NCI-H146 treated with DMSO at 0.1 percent for 48 hours (cell line): ENCODE measurements around the gene ARHGEF10L.

Source experiments
- DNase-seq: peaks from one replicate; lab custom pipeline; 2025; ENCODE audit not compliant: unreplicated experiment; lab: John Stamatoyannopoulos, UW

The ARHGEF10L gene

DNA sequence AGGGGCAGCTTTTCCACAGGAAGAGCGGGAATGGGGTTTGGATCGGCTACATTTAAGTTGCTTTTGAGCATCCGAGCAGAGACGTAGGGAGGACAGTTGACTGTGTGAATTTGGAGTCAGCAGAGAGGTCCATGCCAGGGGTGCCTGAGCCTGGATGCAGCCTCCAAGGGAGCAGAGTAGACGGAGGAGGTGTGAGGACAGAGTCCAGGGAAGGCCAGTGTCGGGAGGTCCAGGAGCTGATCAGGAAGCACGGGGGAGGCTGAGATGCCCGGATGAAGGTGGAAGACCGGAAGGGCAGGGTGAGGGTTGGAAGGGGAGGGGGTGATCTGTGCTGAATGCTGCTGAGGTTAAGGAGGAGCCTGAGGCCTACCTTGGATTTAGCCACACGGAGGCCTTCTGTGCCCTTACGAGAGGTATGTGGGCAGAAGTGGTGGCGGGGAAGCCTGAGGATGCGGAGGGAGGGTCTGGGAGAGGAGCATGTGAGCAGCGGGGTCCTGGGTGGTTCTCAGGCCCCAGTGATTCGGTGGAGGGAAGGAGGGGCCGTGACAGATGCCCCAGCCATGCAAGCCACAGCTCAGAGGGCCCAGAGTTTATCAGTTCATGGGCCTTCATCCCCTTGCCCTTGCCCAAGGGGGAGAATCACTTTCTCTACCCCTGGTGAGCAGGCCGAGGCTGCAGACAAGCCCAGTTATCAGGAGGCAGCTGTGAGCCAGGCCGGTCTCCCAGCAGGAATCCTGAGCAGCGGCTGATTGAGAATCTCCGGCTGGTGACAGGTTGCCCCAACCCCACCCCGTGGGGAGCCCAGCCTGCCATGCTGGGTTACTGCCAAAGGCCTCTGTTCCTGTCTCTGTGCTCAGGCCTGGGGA lies 161.7 kb downstream of the ARHGEF10L start:
- DNase-seq, result no peak

GRCh38 chr1:17704176-17704575 lies 164.7 kb downstream of the ARHGEF10L start:
- DNase-seq, result no peak

DNA sequence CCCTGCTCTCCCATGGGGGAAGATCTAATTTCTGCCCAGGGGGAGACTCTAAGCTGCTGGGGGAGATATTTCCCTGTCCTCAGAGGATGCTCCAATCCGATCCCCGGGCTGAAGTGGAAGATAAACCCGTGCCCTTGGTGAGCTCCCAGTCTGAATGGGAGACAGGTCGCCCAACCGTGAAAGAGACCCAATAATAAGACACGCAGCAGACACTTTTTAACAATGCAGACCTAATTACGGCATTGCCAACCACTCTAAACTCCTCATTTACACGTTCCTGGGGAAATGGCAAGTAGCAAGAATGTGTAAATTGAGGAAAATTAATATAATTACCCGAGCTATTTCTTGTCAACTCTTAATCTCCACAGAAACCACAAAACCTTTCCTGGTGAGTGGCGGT lies 166.9 kb downstream of the ARHGEF10L start:
- no peak for DNase-seq

DNA sequence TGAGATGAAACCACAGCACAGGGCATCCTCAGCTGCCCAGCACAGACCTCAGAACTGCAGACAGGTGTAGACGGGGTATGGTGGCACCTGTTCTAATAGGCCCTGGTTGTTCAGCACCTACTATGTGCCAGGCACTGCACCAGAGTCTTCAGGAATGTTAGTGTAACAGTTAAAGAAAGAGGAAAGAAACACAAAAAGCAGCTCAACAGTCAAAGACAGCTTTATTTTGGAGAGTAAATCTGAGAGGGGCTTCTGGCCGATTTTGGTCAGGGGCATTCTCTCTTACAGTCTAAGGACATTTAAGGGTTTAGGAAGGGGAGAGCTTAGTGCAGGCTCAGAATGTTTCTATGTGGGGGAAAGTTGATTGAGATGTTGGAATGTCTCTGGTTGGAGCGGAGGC lies 170.5 kb downstream of the ARHGEF10L start:
- DNase-seq, result no peak

DNA sequence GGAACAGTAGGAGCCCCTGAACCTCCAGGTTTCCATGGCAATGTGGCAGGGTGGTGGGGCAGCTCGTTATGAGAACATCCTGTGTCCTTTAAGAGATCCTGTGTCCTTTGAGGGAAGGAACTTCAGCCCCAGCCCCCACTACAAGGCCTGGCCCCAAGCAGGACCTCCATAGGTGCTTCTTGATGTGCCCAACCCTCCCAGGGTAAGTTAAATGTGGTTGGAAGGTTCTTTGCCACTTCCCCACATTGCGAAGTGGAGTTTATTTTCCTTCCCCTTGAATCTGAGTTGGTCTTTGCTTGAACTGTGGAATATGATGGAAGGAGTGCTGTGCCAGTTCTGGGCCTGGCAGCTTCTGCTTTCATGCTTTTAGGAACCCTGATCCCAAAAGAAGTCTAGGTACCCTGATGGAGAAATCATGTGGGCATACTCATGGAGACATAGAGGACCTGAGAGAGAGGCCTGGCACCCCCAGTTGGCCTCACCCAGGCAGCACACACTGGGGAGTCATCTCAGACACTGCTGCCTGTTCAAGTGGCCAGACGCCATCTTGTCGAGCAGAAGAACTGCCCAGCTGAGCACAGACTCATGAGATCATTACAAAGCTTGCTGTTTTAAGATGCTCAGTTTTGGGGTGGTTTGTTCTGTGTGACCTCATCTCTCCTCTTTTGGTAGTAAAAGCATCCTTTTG lies 171.5 kb downstream of the ARHGEF10L start:
- no peak for DNase-seq

- DNase-seq, result no peak
These were observed 172.0 kb downstream of the ARHGEF10L start for GRCh38 chr1:17711577-17711910.

GRCh38 chr1:17711941-17712340 lies 172.4 kb downstream of the ARHGEF10L start:
- DNase-seq, result no peak

DNA sequence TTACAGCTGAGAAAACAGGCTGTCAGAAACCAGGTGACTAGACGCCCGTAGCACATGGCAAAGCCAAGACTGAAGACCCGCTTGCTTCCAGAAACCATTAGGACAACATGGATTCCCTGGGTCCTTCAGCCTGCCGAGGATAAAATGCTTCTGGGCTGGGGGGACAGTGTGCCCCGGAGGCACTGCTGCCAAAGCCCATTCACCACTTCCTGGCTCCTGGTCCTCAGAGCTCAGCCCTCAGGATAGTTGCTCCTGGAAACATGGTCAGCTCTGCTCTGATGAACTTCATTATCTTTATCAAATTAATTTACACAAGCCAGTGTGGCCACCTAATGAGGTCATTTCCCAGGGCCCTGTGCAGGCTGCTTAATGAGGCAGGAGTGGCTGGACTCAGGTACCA lies 174.5 kb downstream of the ARHGEF10L start:
- no peak for DNase-seq

- peak; percentile 20 for DNase-seq
These were observed 178.4 kb downstream of the ARHGEF10L start for GRCh38 chr1:17717594-17718535.

GRCh38 chr1:17719874-17720273 lies 180.4 kb downstream of the ARHGEF10L start:
- no peak for DNase-seq

DNA sequence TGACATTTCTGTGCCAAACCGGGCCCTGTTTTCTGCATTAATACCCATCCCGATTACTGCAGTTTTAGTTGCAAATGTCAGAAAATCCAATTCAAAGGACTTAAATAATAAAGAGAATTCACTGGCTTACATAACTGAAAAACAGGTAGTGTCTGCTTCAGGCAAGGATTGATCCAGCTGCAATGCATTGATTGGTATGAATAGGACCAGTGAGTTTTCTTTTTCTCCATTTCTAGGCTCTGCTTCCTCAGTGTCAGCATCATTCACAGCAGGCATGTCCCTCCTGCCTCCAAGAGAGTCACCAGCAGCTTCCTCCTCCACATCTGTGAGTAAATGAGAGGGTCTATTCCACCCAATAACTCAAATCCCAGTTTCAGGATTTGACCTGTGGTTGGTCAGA lies 181.9 kb downstream of the ARHGEF10L start:
- DNase-seq, result no peak

- DNase-seq, result no peak
These were observed 184.2 kb downstream of the ARHGEF10L start for GRCh38 chr1:17723684-17724083.

- DNase-seq, result no peak
These were observed 184.7 kb downstream of the ARHGEF10L start for GRCh38 chr1:17724150-17724549.

GRCh38 chr1:17725084-17725719 lies 185.7 kb downstream of the ARHGEF10L start:
- DNase-seq, result no peak

DNA sequence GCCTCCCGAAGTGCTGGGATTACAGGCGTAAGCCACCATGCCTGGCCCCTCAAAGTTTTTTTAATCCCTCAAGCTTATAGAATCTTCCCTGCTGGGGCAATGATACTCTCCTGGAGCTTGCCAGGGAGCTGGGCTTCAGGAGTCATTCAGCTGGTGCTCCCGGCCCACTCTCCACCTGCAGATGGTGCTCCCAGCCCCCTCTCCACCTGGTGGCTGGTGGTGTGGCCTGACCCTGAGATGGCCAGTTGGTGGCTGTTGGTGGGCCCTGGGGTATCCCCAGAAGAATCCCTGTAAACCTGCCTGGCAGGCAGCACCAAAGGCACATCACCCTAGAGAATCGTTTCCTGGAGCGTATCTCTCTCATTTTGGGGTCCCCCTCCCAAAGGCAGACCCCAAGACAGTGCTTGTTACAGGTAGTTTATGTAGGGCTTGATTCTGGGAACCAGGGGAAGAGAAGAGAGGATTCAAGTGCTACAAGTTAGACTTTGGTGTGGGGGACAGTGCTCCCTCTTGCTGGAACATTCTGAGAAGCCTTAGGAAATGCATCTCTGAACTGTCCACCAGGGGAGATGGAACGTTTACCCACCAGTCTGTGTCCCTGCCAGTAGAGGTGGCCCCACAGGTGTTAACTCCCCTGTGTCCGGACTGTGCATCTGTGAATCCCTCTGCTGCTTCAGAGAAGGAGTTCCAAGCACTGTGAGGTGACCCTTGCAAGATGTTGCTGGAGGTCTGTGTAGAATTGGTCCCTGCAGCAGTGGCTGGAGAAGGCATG lies 186.5 kb downstream of the ARHGEF10L start:
- DNase-seq, result no peak

DNA sequence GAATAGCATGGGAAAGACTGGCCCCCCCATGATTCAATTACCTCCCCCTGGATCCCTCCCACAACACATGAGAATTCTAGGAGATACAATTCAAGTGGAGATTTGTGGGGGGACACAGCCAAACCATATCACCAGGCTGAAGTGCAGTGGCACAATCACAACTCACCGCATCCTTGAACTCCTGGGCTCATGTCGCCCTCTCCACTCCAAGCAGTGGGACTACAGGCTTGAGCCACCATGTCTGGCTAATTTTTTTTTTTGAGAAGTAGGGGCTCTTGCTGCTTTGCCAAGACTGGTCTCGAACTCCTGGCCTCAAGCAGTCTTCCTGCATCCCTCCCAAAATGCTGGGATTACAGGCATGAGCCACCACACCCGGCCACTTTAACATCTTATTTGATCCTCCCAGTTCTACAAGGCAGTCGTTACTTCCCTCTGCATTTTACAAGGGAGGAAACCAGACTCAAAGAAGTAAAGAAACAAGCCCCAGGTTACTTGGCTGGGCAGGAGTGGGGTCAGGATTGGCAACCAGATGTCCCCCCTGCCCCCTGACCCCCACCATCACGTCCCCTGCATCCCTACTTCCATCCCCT lies 188.7 kb downstream of the ARHGEF10L start:
- DNase-seq, result no peak

- no peak for DNase-seq
These were observed 189.8 kb downstream of the ARHGEF10L start for GRCh38 chr1:17729248-17729647.

- DNase-seq, result no peak
These were observed 190.4 kb downstream of the ARHGEF10L start for GRCh38 chr1:17729909-17730308.

DNA sequence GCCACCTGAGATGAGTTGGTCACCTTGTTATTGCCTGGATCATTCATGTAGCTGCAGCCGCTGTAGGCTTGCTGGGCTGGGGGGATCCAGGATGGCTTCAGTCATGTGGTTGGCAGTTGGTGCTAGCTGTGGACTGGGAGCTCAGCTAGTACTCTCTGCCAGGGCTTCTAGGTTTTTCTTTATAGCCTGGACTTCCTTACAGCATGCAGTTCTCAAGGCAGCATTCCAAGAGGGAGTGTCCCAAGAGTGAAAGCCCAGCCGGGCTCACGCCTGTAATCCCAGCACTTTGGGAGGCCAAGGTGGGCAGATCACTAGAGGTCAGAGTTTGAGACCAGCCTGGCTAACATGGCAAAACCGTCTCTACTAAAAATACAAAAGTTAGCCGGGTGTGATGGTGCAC lies 192.0 kb downstream of the ARHGEF10L start:
- DNase-seq, result no peak

GRCh38 chr1:17732475-17732874 lies 193.0 kb downstream of the ARHGEF10L start:
- no peak for DNase-seq
